ENCODE data around the gene P2RY11.

Gene P2RY11

DNA sequence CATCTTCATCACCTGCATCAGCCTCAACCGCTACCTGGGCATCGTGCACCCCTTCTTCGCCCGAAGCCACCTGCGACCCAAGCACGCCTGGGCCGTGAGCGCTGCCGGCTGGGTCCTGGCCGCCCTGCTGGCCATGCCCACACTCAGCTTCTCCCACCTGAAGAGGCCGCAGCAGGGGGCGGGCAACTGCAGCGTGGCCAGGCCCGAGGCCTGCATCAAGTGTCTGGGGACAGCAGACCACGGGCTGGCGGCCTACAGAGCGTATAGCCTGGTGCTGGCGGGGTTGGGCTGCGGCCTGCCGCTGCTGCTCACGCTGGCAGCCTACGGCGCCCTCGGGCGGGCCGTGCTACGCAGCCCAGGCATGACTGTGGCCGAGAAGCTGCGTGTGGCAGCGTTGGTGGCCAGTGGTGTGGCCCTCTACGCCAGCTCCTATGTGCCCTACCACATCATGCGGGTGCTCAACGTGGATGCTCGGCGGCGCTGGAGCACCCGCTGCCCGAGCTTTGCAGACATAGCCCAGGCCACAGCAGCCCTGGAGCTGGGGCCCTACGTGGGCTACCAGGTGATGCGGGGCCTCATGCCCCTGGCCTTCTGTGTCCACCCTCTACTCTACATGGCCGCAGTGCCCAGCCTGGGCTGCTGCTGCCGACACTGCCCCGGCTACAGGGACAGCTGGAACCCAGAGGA, 2.6 kb downstream of the P2RY11 start:
- DNase-seq: no peak

DNA sequence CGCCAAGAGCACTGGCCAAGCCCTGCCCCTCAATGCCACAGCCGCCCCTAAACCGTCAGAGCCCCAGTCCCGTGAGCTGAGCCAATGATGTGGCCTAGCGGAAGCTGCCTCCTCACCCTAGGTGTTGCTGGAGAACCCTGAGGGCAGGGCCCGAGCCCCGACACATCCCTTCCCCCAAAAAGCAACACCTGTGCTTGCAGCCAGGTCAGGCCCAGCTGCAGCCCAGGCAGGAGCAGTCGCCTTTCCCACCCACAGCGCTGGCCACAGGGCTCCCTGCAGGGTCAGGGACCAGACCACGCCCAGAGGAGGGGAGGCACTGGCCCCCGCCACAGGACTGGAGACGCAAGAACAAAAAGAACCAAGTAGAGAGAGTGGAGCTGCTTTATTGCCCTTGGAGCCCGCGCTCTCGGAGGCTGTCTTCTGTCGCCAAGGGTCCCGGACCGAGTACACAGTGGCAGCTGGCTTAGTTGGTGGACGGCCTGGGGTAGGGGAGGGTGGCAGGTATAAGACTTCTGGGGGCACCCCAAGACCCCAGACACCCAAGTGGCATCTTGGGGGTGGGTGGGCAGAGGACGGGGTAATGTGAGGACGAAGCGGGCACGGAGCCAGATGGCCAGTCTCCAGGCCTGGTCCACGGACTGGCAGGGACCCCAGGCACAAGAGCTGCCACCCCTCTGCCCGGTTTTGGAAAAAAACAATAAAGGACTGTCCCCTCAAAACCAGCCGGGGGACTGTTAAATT, 3.3 kb downstream of the P2RY11 start:
- DNase-seq: no peak

DNA sequence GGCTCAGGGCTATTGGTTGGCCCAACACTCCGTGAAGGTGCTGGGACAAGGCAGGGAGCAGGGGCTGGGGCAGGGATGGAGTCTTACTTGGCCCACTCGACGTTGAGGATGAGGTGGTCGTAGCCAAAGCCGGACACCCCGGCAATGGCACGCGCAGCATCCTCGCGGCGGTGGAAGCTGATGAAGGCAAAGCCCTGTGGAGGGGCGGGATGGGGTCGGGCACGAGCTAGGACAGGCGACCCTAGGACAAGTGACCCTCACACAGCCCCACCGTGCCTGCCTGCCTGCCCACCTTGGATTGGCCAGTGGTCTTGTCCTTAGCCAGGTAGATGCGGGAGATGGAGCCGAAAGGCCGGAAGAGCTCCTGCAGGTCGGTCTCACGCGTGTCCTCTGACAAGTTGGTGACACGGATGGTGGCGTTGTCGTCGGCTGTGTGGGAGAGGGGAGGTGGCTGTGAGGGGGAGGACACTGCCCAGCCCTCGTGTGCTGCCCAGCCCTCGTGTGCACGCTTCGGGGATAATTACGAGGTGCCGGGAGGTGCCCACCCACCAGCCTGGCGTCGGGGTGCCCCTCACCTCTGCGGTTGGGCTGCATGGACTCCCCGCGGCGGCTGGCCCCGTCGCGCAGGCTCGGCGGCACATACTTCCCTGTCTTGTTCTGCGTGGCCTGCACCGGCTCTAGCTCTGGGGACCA, 4.0 kb downstream of the P2RY11 start:
- no peak for DNase-seq

DNA sequence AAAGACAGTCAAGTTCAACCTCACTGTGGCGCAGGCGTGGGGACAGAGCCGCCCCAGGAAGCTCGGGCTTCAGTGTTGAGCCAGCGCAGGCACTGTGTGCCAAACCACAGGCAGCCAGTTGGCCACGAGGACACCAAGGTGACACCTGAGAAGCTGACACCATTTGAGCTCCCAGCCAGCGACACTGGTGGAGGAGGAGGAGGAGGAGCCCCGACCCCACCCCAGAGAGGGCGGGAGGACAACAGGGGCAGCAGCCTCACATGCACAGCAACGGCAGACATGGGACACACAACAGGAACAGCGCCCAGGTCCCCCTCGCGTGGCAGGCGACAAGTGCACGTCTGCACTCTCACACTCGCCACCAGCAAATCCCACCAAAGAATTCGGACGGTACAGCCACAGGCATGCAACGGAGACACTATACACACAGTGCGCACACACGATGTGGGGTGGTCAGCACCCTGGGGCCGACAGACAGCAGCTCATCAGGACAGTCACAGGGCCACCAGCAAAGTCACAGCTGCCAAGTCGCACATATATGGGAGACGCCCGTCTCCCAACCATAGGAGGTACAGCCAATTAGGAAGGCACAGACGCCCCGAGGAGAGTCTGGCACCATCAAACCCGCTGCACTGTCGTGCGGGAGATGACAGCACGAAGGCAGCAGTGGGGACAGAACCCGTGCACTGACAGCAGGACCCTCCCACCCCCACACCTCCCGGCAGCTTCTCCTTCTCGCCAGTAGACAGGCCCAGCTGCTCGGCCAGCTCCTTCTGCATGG, 4.8 kb downstream of the P2RY11 start:
- DNase-seq: no peak

DNA sequence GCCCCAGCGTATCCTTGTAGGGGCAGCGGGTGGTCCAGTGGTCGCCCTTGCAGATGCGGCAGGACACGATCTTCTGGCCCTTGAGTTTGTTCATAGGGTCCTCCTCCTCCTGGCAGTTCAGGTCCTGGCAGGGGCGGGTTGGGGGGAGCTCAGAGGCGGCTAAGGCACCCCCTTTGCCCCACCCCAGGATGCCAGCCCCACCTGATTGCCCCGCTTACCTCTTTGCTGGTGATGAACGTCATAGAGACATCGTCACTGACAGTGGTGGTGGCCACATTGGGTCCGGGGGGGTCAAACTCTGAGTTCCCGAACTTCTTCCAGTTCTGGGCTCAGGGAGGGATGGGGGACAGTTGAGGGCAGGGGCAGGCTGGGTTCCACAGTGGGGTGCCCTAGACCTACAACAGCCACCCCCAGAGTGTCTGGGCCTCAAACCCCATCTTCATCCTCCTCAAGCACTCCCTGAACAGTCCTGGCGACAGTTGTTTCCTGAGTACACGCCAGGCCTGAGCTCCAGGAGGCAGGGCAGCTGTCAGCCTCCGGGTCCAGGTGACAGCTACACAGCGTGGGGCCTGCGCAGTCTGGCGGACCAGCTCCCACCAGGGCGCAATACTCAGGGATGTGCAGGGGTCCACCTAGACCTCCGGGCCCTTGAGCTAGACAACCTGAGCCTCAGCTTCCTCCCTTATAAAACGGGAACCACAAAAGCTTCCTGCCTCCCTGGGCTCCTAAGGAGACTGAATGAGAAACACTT, 5.5 kb downstream of the P2RY11 start:
- no peak for DNase-seq

DNA sequence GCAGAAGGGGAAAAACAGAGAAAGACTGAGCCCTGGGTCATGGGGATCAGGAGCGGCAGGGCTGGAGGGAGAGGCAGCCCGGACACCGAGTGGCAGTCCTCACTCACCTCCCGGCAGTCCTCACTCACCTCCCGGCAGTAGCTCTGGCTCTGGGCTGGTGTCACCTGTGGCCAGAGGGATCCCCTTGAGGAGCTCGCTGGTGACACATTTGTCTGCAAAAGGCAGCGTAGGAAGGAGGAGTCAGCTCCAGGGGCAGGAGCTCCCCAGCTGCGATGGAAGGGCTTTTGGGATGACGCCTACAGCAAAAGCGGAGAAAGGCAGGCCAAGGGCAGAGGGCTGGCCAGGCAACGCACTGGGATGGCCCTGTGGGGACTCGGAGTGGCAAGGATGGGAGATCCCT, 7.5 kb downstream of the P2RY11 start:
- no peak for DNase-seq

DNA sequence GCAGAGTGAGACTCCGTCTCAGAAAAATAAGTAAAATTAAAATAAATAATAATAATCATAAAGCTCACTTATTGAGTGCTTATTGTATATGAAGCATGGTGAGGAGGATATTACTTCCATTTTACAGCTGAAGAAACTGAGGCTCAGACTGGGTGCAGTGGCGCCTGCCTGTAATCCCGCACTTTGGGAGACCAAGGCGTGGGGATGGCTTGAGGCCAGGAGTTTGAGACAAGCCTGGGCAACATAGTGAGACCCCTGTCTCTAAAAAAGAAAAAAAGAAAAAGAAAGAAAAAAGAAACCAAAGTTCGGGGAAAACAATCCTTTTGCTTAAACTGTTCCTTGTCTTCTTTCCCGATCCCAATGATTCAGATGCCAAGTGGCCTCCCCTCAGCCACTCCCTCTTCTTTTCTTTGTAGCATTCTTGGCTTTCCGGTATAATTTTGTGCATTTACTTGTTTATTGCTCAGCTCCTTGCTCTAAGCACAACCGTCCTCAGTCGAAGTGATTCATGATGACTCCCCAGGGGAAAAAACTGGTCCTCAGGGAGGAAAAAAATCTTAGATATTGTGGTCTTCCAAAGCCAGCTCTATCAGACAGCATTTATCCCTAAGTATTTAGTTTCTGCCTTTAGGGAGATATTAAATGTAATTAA, 9.2 kb downstream of the P2RY11 start:
- DNase-seq: no peak

DNA sequence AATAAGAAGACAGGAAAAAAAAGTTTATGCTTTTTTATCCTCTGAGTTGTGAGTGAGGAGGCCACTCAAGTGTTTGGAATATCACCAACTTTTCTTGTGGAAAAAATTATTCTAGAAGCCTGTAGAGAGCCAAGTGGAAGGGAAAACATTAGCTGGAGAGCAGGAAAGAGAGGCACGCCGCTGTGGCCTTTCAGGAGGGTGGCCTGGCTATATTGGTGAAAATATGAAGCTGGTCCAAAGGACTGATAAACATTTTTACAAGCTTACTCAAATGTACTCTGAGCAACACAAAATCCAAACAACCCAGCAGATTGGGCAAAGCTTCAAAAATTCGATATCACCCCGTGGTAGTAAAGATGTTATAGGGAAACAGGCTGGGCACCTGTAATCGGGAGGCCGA, 10.6 kb downstream of the P2RY11 start:
- DNase-seq: no peak

DNA sequence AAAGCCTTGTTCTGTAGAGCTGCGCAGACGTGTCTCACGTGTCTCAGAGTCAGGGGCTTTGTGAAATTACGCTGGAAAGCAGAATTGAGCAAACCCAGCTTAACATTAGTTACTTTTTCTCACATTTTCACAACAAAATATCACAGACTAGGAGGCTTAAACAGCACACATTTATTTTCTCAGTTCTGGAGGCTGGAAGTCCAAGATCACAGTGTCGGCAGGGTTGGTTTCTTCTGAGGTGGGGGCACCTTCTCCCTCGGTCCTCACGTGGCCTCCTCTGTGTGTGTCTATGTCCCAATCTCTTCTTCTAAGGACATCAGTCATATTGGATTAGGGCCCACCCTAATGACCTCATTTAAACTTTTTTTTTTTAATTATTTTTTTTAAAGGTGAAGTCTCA, 12.9 kb downstream of the P2RY11 start:
- no peak for DNase-seq

DNA sequence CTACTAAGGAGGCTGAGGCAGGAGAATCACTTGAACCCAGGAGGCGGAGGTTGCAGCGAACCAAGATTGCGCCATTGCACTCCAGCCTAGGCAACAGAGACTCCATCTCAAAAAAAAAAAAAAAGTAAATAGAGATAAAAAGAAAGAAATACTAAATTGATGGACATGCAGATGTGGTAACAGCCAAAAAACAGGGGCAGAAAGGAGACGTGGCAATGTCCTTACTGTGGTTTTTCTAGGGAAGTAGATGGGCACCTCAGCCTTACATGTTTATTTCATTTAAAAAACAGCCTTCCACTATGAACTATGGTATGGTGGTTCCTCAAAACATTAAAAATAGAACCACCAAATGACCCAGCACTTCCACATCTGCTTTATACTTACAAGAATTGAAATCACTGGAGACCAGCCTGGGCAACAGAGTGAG, 14.7 kb downstream of the P2RY11 start:
- DNase-seq: no peak

DNA sequence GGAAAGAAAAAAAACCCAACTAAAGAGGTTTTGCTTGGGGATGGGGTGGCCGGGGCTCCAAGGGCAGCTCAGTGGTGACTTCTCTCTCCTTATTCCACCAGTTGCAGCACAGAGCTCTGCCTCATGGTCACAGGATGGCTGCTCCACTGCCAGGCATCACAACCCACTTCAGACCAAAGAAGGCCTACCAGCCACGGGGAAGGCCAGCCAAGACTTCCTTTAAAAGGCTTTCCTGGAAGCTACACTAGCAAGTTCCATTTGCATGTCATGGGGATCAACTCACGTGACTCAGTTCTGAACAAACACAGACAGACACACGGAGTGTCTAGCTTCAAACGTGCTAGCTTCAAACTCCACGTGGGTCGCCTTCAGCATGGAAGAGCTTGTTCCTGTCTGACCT, 21.4 kb downstream of the P2RY11 start:
- DNase-seq: no peak

DNA sequence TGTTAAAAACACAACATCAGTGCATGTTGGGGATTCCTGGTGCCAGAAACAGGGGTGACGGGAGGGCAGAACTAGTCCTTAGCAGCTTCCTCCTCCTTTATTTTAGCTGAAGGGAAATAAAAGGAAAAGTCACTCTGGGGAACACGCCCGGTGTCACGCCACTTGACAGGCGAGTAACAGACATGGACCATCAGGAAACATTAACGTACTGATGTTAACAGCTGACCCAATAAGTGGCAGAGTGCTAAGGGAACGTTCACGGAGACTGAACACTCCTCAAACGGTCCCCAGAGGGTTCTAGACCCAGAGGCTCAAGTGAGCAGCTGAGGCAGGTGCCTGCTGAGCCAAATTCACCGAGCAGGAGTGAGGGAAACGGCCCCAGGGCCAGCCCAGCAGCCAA, 22.1 kb downstream of the P2RY11 start:
- DNase-seq: no peak

DNA sequence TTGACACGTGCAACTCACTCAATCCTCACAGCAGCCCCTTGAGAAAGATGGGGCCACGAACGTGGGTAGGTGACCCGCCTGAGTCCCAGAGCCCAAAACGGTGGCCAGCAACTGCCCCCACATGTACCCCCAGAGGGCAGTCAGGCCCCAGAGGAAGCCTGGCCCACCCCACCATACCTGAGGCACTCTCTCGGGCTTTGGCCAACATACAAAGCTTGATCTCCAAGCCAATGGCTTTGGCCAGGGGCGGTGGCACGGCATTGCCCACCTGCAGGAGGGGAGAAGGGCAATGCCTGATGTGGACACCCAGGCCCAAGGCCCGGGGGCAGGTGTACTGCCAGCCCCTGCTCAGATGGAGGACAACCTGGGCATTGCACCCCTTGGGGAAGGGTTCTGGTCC, 22.5 kb downstream of the P2RY11 start:
- DNase-seq: no peak

DNA sequence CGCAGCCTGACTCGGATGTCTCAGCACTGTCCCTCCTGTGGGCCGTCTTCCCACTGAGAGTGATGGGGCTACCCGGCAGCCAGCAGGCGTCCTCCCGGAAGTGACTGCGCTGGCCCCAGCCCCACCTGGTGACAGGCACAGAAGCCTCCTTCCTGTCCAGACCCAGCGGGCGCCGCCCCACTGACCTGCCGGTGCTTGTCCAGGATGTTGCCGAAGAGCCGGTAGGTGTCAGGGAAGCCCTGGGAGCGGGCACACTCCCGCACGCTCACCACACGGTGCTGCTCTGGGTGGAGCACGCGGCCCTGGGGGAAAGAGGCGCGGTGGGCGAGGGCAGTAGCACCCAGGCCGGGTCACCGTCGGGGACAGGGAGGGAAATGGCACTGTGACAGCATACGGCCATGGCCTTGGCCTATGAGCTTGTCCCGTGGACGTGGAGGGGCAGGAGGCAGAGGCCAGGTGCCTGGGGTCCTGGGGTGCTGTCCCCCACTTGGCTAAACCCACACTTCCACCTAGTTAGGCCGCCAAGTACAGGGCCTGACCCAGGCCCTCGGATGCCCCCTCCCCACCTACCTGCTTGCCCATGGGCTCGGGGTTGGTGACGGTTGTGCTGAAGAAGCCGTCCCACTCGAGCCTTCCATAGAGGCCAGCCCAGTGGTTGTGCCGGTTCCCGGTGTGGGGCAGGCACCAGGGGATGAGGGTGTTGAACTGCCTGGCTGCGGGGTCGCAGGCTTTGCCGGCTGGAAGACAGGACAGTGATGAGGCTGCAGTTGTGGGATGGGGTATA, 24.2 kb downstream of the P2RY11 start:
- DNase-seq: no peak

DNA sequence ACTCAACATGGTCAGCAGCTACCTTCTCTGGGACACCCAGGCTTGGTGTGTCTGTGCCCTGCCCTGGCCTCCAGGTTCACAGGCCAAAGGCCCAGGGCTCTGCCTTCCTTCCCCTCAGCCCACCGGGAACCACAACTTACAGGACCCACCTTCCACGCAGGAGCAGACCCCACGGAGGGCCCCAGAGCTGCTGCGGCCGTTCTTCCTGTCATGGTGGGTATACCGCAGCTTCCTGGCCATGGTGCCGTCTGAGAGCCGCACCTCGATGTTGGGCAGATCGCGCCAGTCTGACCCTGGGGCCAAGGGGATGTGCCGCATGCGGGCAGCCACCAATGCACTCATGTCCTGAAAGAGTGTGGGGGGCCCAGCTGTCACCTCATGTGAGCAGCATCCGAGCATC, 25.4 kb downstream of the P2RY11 start:
- DNase-seq: no peak

DNA sequence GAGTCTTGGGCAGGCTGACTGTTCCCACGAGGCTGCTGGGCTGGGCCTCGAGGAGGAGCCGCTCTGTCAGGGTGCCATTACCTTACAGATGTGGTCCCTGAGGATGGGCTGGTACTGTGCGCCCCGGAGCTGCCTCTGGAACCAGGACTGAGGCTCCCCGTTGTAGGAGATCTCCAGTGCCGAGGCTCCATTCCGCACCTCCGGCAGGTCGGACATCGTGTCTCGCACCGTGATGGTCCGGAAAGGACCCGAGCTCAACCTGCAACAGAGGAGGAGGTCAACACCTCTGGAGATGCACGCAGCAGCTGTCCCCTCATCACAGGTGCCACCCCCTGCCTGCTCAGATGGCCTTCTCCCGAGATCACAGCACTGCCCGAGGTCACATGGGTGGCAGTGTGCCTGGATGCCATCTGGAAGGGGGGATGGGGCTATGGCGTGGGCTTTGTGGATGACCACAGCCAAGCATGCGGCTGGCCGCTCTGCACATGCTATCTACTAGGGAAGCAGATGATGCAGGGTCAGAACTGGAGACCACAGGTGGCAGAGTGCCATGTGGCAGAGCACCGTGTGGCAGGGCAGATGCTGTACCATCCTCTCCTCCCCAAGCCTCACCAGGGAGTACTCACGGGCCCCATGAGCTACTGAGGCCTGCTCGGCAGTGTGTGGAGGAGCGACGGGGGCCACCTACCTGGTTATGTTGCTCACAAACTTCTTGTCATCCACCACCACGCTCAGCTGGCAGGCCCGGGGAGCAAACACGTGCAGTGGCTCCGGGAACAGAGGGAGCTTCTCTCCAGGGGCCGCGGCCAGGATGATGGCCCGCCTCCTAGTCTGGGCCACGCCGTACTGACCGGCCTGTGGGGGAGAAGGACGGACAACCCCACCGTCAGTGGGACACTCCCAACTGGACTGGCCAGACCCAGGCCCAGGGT, 26.5 kb downstream of the P2RY11 start:
- no peak for DNase-seq

DNA sequence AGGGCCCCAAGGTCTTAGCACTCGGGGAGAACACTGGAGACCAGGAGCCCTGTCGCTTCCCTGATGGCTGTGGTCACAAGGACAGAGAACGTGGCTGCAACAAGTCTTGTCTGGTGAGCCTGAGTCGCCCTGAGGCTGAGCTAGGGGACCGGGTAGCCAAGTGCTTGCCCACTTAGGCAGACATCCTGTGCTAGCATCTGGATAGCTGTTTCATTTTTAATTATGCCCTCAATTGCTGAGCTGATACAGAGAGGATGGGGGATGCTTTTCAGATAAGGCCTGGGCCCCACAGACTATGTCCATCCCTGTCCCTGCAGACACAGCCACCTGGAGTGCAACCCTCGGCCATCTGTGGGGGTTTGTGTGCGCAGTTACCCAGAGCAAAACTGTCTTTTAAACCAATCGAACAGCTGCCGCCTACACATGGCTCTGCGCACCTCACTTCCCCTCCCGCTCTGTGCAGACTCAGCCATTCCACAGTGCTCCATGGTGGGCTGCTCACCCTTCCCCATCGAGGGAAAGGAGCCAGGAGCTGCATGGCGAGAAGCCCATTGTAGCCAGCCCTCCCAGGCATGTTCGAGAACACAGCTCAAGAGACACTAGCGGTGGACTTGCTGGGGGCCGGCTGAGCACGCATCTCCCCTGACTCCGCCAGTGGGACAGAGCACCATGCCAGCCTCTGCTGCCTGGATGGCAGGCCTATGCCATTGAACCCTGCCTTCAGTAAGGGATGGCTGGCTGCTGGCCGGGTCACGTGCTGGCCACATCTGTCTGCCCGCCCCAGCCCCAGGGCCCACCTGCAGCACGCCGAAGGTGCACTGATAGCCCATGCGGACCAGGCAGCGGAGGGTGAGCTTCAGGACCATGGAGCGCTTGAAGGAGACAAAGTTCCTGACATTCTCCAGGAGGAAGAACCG, 27.6 kb downstream of the P2RY11 start:
- no peak for DNase-seq

DNA sequence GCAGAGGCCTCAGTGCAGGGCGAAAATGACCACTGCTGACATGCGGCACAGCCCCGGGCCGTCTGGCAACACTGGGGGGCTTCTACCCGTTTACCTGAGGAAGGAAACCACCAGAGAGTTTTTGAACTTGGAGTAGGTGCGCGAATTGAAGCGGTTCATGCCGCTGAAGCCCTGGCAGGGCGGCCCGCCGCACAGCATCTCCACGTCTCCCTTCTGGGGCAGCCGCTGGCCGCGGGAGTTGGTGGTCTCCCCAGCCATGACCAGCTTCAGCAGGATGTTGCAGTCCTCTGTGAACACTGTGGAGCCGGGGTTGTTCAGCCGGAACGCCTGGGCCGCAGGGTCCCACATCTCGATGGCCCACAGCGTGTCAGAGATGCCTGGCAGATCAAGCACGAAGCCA, 28.5 kb downstream of the P2RY11 start:
- no peak for DNase-seq

DNA sequence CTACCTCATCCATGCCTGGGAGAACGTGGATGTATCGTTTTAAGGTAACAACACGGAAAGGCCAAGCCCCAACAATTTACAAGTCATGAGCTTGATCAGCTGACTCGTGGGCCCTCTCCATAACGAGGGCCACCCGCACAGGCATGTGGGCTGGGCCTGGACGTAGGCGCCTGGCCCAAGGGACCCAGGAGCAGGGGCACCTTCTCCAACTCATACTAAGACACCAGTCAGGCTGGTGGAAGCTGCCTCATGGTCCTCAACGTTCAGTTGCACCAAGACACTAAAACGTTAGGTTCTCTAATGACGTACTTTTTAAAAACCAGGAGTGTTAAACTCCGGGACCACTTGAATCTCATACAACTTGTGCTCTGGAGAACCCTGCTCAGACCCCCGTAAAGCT, 30.0 kb downstream of the P2RY11 start:
- DNase-seq: no peak

Measured in effector CD4-positive, alpha-beta T cell (primary cell).